OCI-M1 (cell line): Measurements from ENCODE around the gene EXOC4.

ENCODE experiments used
- DNase-seq: peaks from one replicate; lab custom pipeline; 2025; lab: John Stamatoyannopoulos, UW

Gene EXOC4

GRCh38 chr7:133539016-133539415 lies 286.1 kb downstream of the EXOC4 start:
- no peak for DNase-seq

- peak; percentile 6 for DNase-seq
These were observed 287.4 kb downstream of the EXOC4 start for GRCh38 chr7:133540096-133540860.

- no peak for DNase-seq
These were observed 289.4 kb downstream of the EXOC4 start for GRCh38 chr7:133542209-133542780.

DNA sequence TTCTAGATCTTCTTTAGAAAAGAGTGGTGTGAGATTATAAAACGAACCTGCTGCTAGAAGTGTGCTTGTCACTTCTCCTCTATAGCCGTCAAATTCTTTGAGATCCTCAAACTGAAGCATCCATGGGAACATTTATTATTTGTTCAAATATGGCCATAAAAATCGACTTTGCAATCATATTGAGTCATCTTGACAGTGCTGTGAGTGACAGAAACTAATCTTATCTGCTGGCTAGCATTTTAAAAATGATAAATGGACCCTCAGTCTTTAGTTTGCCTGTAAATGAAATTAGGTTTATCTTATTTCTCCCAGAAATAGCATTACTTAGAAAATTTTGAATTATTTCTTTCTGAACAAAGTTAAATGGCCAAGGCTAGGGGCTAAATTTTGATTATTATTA lies 290.8 kb downstream of the EXOC4 start:
- DNase-seq = no peak

DNA sequence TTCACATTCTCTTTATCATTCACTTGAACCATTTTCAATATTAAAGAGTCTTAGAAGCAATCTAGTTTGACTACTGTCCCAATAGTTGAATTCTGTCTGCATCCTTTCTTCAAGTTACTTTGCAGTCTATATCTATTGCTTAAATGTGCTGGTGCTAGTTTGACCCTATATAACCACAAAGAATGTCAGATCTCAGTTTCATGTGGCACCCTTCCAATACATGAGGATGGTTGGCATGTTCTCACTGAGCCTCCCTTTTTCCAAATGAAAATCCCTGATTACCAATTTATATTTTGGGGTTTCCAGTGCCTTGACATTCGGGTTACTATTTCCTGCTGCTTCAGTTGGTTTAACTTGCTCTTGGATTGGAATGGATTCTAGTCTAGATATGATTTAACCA lies 292.7 kb downstream of the EXOC4 start:
- no peak for DNase-seq

GRCh38 chr7:133547981-133548380 lies 295.1 kb downstream of the EXOC4 start:
- no peak for DNase-seq

- DNase-seq = no peak
These were observed 296.8 kb downstream of the EXOC4 start for GRCh38 chr7:133549633-133550032.

GRCh38 chr7:133550145-133550544 lies 297.3 kb downstream of the EXOC4 start:
- no peak for DNase-seq

DNA sequence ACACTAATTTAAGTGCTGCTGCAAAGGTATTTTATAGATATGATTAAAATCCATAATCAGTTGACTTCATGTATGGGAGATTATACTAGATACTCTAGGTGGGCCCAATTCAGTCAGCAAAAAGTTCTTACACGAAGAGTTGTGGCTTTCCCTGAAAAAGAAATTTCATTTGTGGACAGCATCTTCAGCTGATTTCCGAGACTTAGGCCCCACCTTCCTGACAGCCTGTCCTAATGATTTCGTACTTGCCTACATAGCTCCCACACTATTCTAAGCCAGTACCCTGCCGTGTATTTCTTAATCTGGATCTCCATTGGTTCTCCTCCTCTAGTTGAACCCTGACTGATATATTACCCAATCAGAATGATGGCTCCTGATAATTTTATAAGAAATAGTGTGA lies 297.9 kb downstream of the EXOC4 start:
- no peak for DNase-seq

GRCh38 chr7:133551466-133551865 lies 298.6 kb downstream of the EXOC4 start:
- no peak for DNase-seq

GRCh38 chr7:133552079-133552478 lies 299.2 kb downstream of the EXOC4 start:
- no peak for DNase-seq

DNA sequence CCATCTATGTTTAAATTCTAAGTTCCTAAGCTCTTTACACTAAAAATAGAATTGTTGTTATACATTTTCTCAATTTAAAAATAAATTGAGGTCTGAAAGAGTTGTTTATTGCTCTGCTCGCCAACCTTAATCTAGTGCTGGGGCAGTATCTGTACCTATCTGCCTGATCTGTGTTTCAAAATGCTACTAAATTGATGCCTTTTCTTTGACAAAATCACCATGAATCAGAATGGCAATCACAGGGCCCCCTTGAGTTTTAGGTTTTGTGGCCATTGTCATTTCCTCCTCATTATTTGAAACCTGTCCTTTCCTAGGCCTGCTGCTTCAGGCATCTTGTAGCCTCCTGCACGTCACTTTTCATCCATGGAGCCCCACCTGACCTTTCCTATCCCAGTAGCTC lies 301.5 kb downstream of the EXOC4 start:
- DNase-seq = no peak

DNA sequence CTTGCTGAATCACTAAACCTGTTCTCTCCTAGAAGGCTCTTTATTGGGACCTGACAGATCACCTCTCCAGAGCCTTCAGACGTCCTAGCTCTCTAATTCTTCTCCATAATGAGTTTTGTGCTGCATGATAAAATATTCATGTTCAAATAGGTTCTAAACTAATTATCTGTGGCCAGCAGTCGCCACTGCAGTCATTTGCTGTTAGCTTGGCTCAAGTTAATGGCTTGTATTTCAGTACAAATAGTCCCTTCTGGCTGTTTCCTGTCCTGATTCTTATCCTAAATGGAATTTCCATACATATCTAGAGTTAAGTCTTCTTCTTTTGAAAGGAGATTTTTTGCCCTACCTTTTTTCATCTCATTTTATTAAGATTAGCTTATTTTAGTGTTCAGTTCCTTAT lies 303.2 kb downstream of the EXOC4 start:
- DNase-seq = no peak

DNA sequence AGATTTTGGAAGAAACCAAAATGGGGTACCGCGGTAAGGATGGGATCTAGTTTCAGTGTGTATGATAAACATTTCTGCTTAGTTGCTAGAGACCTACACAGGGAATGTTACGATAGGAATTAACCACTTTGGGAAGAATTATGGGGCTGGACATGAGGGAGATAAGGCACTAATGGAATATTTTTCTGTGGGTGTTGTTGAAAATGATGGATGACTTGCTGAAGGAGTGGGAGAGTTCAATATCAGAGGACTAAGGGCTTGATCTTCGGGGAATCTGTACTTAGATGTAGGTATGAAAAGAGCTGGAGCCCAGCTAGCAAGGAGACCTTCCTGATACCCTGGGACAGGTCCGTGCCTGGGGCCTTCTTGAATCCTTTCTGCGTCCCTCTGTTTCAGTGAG lies 303.7 kb downstream of the EXOC4 start:
- DNase-seq = no peak

DNA sequence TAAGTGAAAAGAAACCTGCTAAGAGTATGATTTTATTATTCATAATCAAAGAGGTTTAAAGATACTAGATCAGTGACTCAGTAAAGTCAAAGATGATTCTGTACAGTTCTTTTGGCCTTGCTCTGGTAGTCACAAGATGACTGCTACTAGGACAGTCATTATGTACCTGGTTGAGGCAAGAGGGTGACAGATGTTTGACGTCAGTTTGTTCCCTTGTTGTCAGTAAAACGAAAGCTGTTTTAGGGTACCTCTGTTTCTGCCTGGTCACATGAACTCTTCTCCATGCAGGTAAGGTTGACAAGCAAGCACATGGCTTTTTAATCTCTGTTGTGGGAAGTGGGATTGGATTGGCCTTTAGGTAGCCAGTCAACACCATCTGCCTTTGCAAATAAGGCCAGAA lies 308.0 kb downstream of the EXOC4 start:
- no peak for DNase-seq

- DNase-seq = no peak
These were observed 308.5 kb downstream of the EXOC4 start for GRCh38 chr7:133561396-133561795.

DNA sequence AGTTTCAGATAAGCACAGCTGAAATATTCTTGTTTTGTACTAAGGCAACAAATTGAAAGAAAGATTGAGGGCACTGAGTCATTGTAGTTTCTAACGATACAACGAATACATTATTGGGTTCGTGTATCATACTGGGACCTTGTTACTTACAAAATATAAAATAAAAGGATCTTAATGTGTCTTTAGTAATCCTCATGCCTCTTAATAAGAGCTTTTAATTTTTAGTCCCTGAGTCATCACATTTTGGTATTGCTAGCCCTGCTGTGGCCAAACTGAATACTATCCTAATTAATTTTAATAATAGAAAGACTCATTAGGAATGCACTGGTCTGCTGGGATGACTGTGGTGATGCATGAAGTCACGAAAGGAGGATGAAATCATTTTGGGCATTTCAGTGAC lies 309.7 kb downstream of the EXOC4 start:
- DNase-seq = no peak

DNA sequence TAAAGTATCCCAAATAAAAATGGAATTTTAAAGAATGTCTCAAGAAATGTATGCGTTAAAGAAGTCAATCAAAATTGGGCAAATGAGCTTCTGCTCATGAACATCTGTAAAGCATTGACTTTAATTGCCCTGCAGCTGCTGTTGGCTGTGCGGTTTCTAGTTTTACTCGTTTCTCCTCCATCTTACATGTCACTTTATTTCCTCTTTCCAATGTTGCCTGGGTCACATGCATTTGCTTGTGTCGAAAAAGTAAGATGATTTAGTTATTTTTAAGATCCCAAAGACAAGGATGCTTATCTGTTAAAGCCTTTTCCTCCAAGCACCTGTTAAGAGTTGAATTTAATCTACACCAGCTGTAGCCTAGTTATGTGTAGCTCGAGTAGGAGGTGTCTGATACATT lies 310.4 kb downstream of the EXOC4 start:
- DNase-seq = no peak

DNA sequence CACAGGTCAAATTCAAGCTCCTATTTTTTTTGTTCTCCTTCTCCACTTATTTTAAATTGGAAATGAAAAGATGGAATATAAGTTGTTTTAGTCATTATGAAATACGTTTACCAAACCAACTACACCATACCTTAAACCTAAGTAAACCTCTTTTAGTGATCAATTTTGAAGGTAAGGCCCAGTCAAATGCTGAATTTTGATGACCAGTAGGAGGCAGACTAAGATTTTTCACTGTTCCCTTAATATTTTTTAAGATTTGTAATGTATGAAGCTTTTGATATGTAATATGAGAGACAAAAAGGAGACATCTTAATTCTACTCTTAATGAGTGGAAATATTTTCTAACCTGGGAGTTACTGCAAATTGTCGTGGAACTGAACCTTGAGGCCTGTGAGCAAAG lies 311.6 kb downstream of the EXOC4 start:
- no peak for DNase-seq

DNA sequence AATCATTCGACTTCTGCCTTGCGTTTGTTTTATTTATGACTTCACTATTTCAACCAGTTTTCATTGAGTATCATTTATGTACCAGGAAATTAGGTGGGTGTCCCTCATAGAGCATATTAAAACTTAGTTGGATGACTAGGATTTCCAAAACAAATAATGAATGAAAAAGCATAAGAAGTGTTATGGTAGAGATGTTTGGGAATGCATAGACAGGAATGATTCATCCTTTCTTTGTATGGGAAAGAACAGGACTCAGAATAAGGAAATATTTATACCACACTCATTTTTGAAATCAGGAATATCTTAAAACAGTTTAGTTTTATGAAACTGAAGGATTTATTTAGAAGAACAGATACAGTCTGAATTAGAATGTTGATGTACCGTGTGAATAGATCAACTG lies 315.7 kb downstream of the EXOC4 start:
- DNase-seq = no peak

- DNase-seq = no peak
These were observed 317.4 kb downstream of the EXOC4 start for GRCh38 chr7:133570321-133570720.

DNA sequence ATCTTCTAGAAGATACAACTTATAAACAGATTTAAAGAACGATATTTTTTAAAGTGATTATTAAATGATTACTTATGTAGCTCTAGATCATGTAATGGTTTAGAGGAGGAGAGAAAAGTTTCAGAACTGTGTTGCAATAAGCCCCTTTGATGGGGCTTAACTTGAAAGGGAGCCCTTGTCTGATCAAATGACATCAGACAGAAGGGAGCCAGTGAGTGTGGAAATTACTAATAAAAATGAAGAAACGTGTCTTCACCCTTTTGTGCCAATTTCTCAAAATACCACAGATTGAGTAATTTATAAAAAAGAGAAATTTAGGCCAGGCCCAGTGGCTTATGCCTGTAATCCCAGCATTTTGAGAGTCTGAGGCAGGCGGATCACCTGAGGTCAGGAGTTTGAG lies 318.2 kb downstream of the EXOC4 start:
- no peak for DNase-seq

- no peak for DNase-seq
These were observed 319.2 kb downstream of the EXOC4 start for GRCh38 chr7:133572087-133572486.

DNA sequence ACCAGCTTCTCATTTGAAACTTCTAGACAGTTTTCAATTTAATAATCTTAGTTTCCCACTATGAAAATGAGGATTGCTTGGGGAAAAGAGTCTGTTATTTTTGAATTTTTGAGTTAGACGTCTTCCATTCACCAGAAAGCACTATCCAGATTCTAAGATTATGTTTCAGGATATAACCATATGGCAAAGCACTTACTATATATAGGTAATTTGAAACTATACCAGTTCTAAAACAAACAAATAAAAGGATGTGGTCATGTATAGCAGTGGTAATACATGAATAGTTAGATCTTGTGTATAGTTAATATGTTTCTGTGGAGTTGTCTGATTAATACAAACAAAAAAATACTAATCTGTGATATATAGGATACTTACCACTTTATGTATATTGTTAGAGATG lies 320.0 kb downstream of the EXOC4 start:
- no peak for DNase-seq
